GM12878 (cell line): ENCODE data around the gene MT3. TPM values are rescaled to one million over a fixed set of nuclear protein-coding genes. Genes with fewer than 3 reads are reported as not detected.

Experiments
- ATAC-seq: fragments of 200-7000 bp; cut with Tn5 transposase; 3 replicates; pipeline ENCODE4 v1.9.1; 2020; ENCODE audit warnings: mild to moderate bottlenecking, moderate library complexity
- BruUV-seq: library from RNA; stranded (reverse); fragments of 400-500 nt; replicated peaks from 2 replicates; lab custom pipeline; 2021; lab: Mats Ljungman, UMichigan
- CTCF ChIA-PET: fragments of 300-600 bp; sonication (Branson Sonifier 250); formaldehyde crosslinking; extraction: SDS; loops from one replicate; lab custom pipeline; 2021; ENCODE audit warnings: inconsistent platforms; lab: Yijun Ruan, JAX
- POLR2A ChIA-PET: fragments of 350-600 bp; formaldehyde crosslinking; extraction: SDS; loops from one replicate; lab custom pipeline; 2021; ENCODE audit warnings: inconsistent platforms; lab: Charles Lee
- RAD21 ChIA-PET: fragments of 300-600 bp; sonication (Branson Sonifier 250); formaldehyde crosslinking; loops from one replicate; lab custom pipeline; 2023; ENCODE audit warnings: antibody characterized with exemption; ENCODE audit not compliant: unreplicated experiment; lab: Charles Lee
- SMC1A ChIA-PET: fragments of 300-600 bp; sonication (Branson Sonifier 250); formaldehyde crosslinking; loops from one replicate; lab custom pipeline; 2023; ENCODE audit not compliant: unreplicated experiment, uncharacterized antibody; lab: Charles Lee
- DNase-seq: peaks from one replicate; pipeline ENCODE4 v3.0.0-alpha.2; 2011; ENCODE audit warnings: low read depth, low spot score
- FAIRE-seq: peaks from 3 replicates; lab custom pipeline; 2011; peaks lifted over from hg19 to GRCh38; lab: Jason Lieb, UNC
- H2AFZ ChIP-seq: 2 replicates; pipeline ENCODE4 v1.6.0; 2011; ENCODE audit warnings: low read depth, low read length, control low read depth; ENCODE audit not compliant: control insufficient read depth
- H3K27ac ChIP-seq: 2 replicates; pipeline ENCODE4 v1.5.1; 2011; ENCODE audit warnings: control low read depth; ENCODE audit not compliant: control insufficient read depth, insufficient read depth
- H3K27me3 ChIP-seq, 2 experiments: replicated peaks in 1 of 2; 2 replicates each; pipeline versions ENCODE4 v1.6.0 to v1.6.1; 2011; ENCODE audit warnings: low read length in 1 of 2; ENCODE audit not compliant: control insufficient read depth in 2 of 2, insufficient read depth in 2 of 2
- H3K36me3 ChIP-seq, 2 experiments: 2 replicates each; pipeline ENCODE4 v1.5.1; 2011; ENCODE audit warnings: low read length in 1 of 2; ENCODE audit not compliant: control insufficient read depth in 2 of 2, insufficient read depth in 2 of 2
- H3K4me1 ChIP-seq: 2 replicates; pipeline ENCODE4 v1.6.1; 2011; ENCODE audit warnings: mild to moderate bottlenecking, low read length, moderate library complexity, mixed read lengths; ENCODE audit not compliant: control insufficient read depth, insufficient read depth
- H3K4me2 ChIP-seq: 2 replicates; pipeline ENCODE4 v1.6.0; 2011; ENCODE audit warnings: control low read depth; ENCODE audit not compliant: control insufficient read depth, insufficient read depth
- H3K4me3 ChIP-seq: fragments of 200-600 bp; sonication (generic); 2 replicates; pipeline ENCODE4 v1.5.1; 2016
- H3K79me2 ChIP-seq: 2 replicates; pipeline ENCODE4 v1.6.0; 2011; ENCODE audit warnings: low read length; ENCODE audit not compliant: control insufficient read depth, insufficient read depth
- H3K9ac ChIP-seq: 2 replicates; pipeline ENCODE4 v1.8.0; 2011; ENCODE audit warnings: low read length, control low read depth, mixed read lengths; ENCODE audit not compliant: control insufficient read depth, insufficient read depth
- H3K9me3 ChIP-seq: replicated peaks from 3 replicates; pipeline ENCODE4 v1.5.1; 2011; ENCODE audit warnings: mild to moderate bottlenecking, low read length; ENCODE audit not compliant: control insufficient read depth, insufficient read depth
- H4K20me1 ChIP-seq: 2 replicates; pipeline ENCODE4 v1.6.0; 2011; ENCODE audit not compliant: control insufficient read depth, insufficient read depth
- CHD4 ChIP-seq: fragments of 200-600 bp; sonication (generic); IDR thresholded peaks from 2 replicates; pipeline ENCODE4 v1.6.1; 2016; ENCODE audit warnings: mild to moderate bottlenecking
- EGR1 ChIP-seq, 2 experiments: IDR thresholded peaks; 1 replicate in 1 of 2; 2 replicates in 1 of 2; pipeline ENCODE4 v1.6.1; 2011 to 2012; ENCODE audit warnings: low read depth in 2 of 2, low read length in 2 of 2, borderline replicate concordance in 1 of 2, mild to moderate bottlenecking in 1 of 2, moderate library complexity in 1 of 2
- MEF2A ChIP-seq: IDR thresholded peaks from 2 replicates; pipeline ENCODE4 v1.6.1; 2011; ENCODE audit warnings: low read depth, mild to moderate bottlenecking, low read length, moderate library complexity; ENCODE audit not compliant: insufficient read depth
- MXI1 ChIP-seq: fragments of 150-350 bp; IDR thresholded peaks from 2 replicates; pipeline ENCODE4 v1.6.1; 2011; ENCODE audit warnings: low read depth, mild to moderate bottlenecking, inconsistent platforms, low read length, improper control_type of control experiment
- TCF12 ChIP-seq: IDR thresholded peaks from 2 replicates; pipeline ENCODE4 v1.6.1; 2011; ENCODE audit warnings: low read depth, mild to moderate bottlenecking, low read length
- ZNF207 ChIP-seq: fragments of 450-650 bp; IDR thresholded peaks from 2 replicates; pipeline ENCODE4 v1.6.1; 2014; ENCODE audit warnings: antibody characterized with exemption, mild to moderate bottlenecking, borderline replicate concordance
- ZNF384 ChIP-seq: IDR thresholded peaks from 2 replicates; pipeline ENCODE4 v1.6.1; 2012; ENCODE audit warnings: low read depth, mild to moderate bottlenecking, low read length, improper control_type of control experiment, borderline replicate concordance
- WGBS: methylation state at CpG from one replicate; pipeline ENCODE4 v1.1.6; 2016; ENCODE audit warnings: low lambda C conversion rate; ENCODE audit not compliant: insufficient replicate concordance, insufficient coverage; ENCODE audit errors: missing lambda C conversion rate; 5-methylcytosine and 5-hydroxymethylcytosine counted together
- in situ Hi-C: fragments of 300-500 bp; cut with MboI; formaldehyde crosslinking; loops from 9 replicates; pipeline ENCODE4 v1.14.3; 2018; ENCODE audit warnings: mixed read lengths
- intact Hi-C: fragments of 100-400 bp; cut with micrococcal nuclease; formaldehyde crosslinking; loops from one replicate; pipeline ENCODE4 v1.14.2; 2022; ENCODE audit not compliant: unreplicated experiment
- polyA plus RNA-seq, 11 experiments: library from polyadenylated mRNA; depleted of rRNA in 4 of 11; unstranded in 6 of 11; stranded (reverse) in 5 of 11; fragments of >200 nt; fragmentation: Nextera tagmentation in 4 of 11; fragmentation: Illumina TruSeq in 1 of 11; extraction: Ambion mirVana in 4 of 11; extraction: Trizol in 1 of 11; gene quantifications; 1 replicate in 1 of 11; 2 replicates in 10 of 11; pipeline versions ENCODE4 v1.2.1 to v1.2.3, GENCODE V29; 2011 to 2016; ENCODE audit warnings: inconsistent platforms in 2 of 11, missing spikeins in 2 of 11, low read depth in 1 of 11
- total RNA-seq, 4 experiments: library from RNA; depleted of rRNA in 3 of 4; stranded (reverse); fragments of >200 nt in 3 of 4; fragmentation: Illumina TruSeq in 1 of 4; extraction: Trizol in 1 of 4; gene quantifications; 2 replicates each; pipeline versions ENCODE4 v1.2.1 to v1.2.3, GENCODE V29; 2013 to 2021
- TF ChIP-seq, protein P1 (sequence below): IDR thresholded peaks from 2 replicates; pipeline ENCODE4 v1.6.1; 2011; ENCODE audit warnings: low read depth, low read length, improper control_type of control experiment, borderline replicate concordance
- TF ChIP-seq, protein P2 (sequence below): IDR thresholded peaks from 2 replicates; pipeline ENCODE4 v1.6.1; 2012; ENCODE audit warnings: low read depth, low read length, improper control_type of control experiment

The MT3 gene
- total and polyA plus RNA-seq, 10 of the 15 experiments (the other 5 are each of a cell fraction or from before 2014, with no cell fraction given) = 0.41 TPM; not detected in 9

DNA sequence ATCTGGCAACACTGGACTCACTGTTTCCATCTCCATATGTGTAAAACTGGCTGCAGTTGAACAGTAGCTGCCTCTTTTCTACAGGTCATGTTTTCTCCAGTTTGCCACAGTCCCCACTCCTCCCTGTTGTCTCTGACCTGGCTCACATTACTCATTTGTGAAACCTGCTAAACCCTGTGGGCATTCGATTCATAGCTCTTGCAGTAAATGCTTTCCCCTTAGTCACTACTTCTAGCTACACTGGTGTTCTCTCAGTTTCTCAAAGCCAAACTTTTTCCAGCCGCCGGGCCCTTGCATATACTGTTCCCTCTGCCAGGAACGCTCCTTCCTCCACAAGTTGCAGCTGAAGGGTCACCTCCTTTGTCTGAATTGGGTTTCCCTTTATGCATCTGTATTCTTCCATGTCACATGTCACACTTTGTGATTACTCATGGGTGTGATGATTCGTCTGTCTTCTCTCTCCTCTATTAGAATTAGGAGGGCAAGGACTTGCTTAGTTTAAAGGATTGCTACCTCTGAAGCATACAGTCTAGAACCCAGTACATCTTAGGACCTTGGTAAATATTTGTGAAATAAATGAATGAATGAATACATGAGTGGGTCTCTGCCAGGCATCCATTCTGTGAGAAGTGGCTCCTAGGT, 39.5 kb upstream of the MT3 start:
- WGBS = 21% methylated on average over 5 of the region's 5 CpGs
- CTCF ChIA-PET = interaction anchor here (1.2 kb wide), 1 partner anchor 27 kb away, joined by 6 read pairs; no protein-coding TSS in a partner anchor
- Histone ChIP-seq H3K9me3 (no peaks in the 10 kb centered on the region), H3K4me2 (no peak overlapping the region), H2AFZ (no peak overlapping the region), H3K4me3 (no peak overlapping the region), H3K79me2 (no peaks in the 10 kb centered on the region), H3K4me1 (peaks cover 7% of the 10 kb centered on the region), H3K9ac (no peak overlapping the region), H4K20me1 (no peaks in the 10 kb centered on the region), H3K27ac (no peak overlapping the region), H3K27me3 (peaks cover 0 to 2% of the 10 kb centered on the region in 2 experiments; a peak in 1 of 4 replicates), H3K36me3 (no peaks in the 10 kb centered on the region)
- in situ Hi-C loops = no loop called here
- DNase-seq (no peak), FAIRE-seq (no peak), ATAC-seq (no peak)
- RAD21 ChIA-PET = interaction anchor here (1.3 kb wide), 1 partner anchor 152 kb away, joined by 3 read pairs; no protein-coding TSS in a partner anchor
- no TSS peak for BruUV-seq
- SMC1A ChIA-PET = no interaction called here
- TF ChIP-seq CHD4 (no peak), ZNF384 (no peak), EGR1 (IDR thresholded peaks at IDR 0.05; ENCODE audit: borderline replicate concordance in 1 of 2, low read depth in 2 of 2, low read length in 2 of 2) (no peak), MEF2A (no peak), MXI1 (no peak), ZNF207 (no peak), TCF12 (no peak)
- TF ChIP-seq, protein P1, sequence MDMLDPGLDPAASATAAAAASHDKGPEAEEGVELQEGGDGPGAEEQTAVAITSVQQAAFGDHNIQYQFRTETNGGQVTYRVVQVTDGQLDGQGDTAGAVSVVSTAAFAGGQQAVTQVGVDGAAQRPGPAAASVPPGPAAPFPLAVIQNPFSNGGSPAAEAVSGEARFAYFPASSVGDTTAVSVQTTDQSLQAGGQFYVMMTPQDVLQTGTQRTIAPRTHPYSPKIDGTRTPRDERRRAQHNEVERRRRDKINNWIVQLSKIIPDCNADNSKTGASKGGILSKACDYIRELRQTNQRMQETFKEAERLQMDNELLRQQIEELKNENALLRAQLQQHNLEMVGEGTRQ = no peak
- TF ChIP-seq, protein P2, sequence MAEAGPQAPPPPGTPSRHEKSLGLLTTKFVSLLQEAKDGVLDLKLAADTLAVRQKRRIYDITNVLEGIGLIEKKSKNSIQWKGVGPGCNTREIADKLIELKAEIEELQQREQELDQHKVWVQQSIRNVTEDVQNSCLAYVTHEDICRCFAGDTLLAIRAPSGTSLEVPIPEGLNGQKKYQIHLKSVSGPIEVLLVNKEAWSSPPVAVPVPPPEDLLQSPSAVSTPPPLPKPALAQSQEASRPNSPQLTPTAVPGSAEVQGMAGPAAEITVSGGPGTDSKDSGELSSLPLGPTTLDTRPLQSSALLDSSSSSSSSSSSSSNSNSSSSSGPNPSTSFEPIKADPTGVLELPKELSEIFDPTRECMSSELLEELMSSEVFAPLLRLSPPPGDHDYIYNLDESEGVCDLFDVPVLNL = no peak
- intact Hi-C loops = no loop called here
- POLR2A ChIA-PET = no interaction called here
